K562 (cell line): Measurements from ENCODE around the gene TCEANC. TPM values are rescaled to one million over a fixed set of nuclear protein-coding genes. Genes with fewer than 3 reads are reported as not detected.

ENCODE experiments used
- BCL6 ChIP-seq: fragments of 250-450 bp; sonication (Bioruptor Pico); IDR thresholded peaks from 2 replicates; pipeline ENCODE4 v1.4.0; 2020
- EZH2 ChIP-seq: IDR thresholded peaks from 2 replicates; pipeline ENCODE4 v1.6.1; 2012; ENCODE audit warnings: low read depth, mild to moderate bottlenecking, inconsistent platforms, low read length, borderline replicate concordance
- GATA2 ChIP-seq: sonication (generic); formaldehyde crosslinking; IDR thresholded peaks from 2 replicates; pipeline ENCODE4 v1.4.0; 2020; ENCODE audit warnings: mild to moderate bottlenecking, missing genetic modification reagents
- MECOM ChIP-seq: fragments of 250-450 bp; sonication (Bioruptor Pico); IDR thresholded peaks from 2 replicates; pipeline ENCODE4 v1.8.0; 2022; ENCODE audit warnings: inconsistent platforms
- NR2C1 ChIP-seq, 2 experiments: fragments of 450-650 bp; IDR thresholded peaks; 2 replicates each; pipeline ENCODE4 v1.6.1; 2017; ENCODE audit warnings: mild to moderate bottlenecking in 2 of 2, antibody characterized with exemption in 1 of 2, inconsistent platforms in 1 of 2, missing compliant biosample characterization in 1 of 2, missing genetic modification characterization in 1 of 2
- NUFIP1 ChIP-seq: fragments of 450-650 bp; IDR thresholded peaks from 2 replicates; pipeline ENCODE4 v1.6.1; 2018; ENCODE audit not compliant: partially characterized antibody
- RBM39 ChIP-seq: fragments of 200-400 bp; formaldehyde crosslinking; optimal IDR thresholded peaks from 2 replicates; pipeline ENCODE3; 2018; ENCODE audit warnings: low read depth, low read length
- SNIP1 ChIP-seq: fragments of 450-650 bp; IDR thresholded peaks from 2 replicates; pipeline ENCODE4 v1.7.1; 2017; ENCODE audit warnings: low read depth, mild to moderate bottlenecking
- ZNF584 ChIP-seq: fragments of 200-800 bp; sonication (Bioruptor generic); IDR thresholded peaks from 2 replicates; pipeline ENCODE4 v1.6.1; 2016; ENCODE audit warnings: low read depth, mild to moderate bottlenecking, missing genetic modification characterization, missing compliant biosample characterization
- polyA plus RNA-seq, 8 experiments: library from polyadenylated mRNA; depleted of rRNA in 4 of 8; stranded (reverse) in 5 of 8; unstranded in 3 of 8; fragments of >200 nt; fragmentation: Nextera tagmentation in 2 of 8; fragmentation: Illumina TruSeq in 1 of 8; extraction: Ambion mirVana in 2 of 8; extraction: Trizol in 1 of 8; gene quantifications; 2 replicates each; pipeline versions ENCODE4 v1.2.1 to v1.2.3, GENCODE V29; 2011 to 2014; ENCODE audit warnings: inconsistent platforms in 1 of 8, missing spikeins in 1 of 8
- total RNA-seq, 7 experiments: library from RNA; depleted of rRNA in 6 of 7; stranded (reverse); fragments of >200 nt in 6 of 7; fragmentation: Illumina TruSeq in 2 of 7; extraction: Trizol in 2 of 7; gene quantifications; 2 replicates each; pipeline versions ENCODE4 v1.2.1 to v1.2.3, GENCODE V29; 2011 to 2021; ENCODE audit warnings: low replicate concordance in 1 of 7
- TF ChIP-seq, protein P1 (sequence below), 2 experiments: IDR thresholded peaks in 1 of 2; conservative IDR thresholded peaks in 1 of 2; 2 replicates each; pipeline ENCODE4 v1.6.1; 2016; ENCODE audit warnings: low read depth in 2 of 2, mild to moderate bottlenecking in 1 of 2, missing compliant biosample characterization in 1 of 2, missing genetic modification characterization in 1 of 2, moderate library complexity in 1 of 2
- TF ChIP-seq, protein P2 (sequence below), 2 experiments: fragments of 450-650 bp in 1 of 2; sonication (generic) in 1 of 2; formaldehyde crosslinking in 1 of 2; IDR thresholded peaks in 1 of 2; conservative IDR thresholded peaks in 1 of 2; 2 replicates each; pipeline versions ENCODE4 v1.6.1 to v1.8.1; 2016 to 2023; ENCODE audit warnings: mild to moderate bottlenecking in 2 of 2, moderate library complexity in 2 of 2, inconsistent platforms in 1 of 2, missing genetic modification reagents in 1 of 2
- TF ChIP-seq, protein P3 (sequence below): fragments of 450-650 bp; IDR thresholded peaks from 2 replicates; pipeline ENCODE4 v1.6.1; 2017; ENCODE audit warnings: antibody characterized with exemption, mild to moderate bottlenecking
- TF ChIP-seq, protein P4 (sequence below): fragments of 250-450 bp; sonication (Bioruptor Pico); IDR thresholded peaks from 2 replicates; pipeline ENCODE4 v1.4.0; 2020; ENCODE audit warnings: mild to moderate bottlenecking, moderate library complexity, borderline replicate concordance
- TF ChIP-seq, protein P5 (sequence below): fragments of 450-650 bp; IDR thresholded peaks from 2 replicates; pipeline ENCODE4 v1.6.1; 2017; ENCODE audit warnings: antibody characterized with exemption

Gene TCEANC
- total and polyA plus RNA-seq, 9 of the 15 experiments (the other 6 are each of a cell fraction or from before 2014, with no cell fraction given), result 1.2 to 2.8 (median 2.0) TPM

DNA sequence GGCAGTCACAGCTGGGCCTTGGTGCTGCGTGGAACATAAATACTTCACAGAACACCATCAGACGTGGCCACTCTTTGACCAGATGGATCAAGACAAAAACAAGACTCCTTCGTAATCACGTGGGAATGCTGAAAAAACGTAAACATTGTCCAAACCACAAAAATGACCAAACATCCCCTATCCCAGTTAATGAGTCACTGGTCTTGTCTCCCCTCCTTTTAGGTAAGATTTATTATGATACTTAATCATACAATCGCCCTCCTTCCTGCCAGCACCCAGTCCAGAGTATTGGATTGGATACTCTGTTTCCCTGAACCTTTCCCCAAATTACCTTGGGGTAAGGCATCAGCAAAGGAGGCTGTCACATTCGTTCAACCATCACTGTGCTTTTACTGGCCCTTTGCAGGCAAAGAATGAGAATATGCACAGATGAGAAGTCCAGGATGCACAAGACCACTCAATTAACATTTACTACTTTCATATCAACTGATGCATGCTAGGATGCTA lies 601 bp upstream of the TCEANC start (continued):
- TF ChIP-seq GATA2 (CRISPR knock-in tag) (no peak), MECOM (CRISPR knock-in tag) (no peak), SNIP1 (no peak), NUFIP1 (no peak), NR2C1 (IDR thresholded peaks at IDR 0.05) (no peak), NR2C1 (tag; IDR thresholded peaks at IDR 0.05) (no peak), BCL6 (CRISPR knock-in tag) (no peak), ZNF584 (CRISPR knock-in tag) (no peak), EZH2 (no peak), RBM39 (no peak)
- TF ChIP-seq, protein P1, sequence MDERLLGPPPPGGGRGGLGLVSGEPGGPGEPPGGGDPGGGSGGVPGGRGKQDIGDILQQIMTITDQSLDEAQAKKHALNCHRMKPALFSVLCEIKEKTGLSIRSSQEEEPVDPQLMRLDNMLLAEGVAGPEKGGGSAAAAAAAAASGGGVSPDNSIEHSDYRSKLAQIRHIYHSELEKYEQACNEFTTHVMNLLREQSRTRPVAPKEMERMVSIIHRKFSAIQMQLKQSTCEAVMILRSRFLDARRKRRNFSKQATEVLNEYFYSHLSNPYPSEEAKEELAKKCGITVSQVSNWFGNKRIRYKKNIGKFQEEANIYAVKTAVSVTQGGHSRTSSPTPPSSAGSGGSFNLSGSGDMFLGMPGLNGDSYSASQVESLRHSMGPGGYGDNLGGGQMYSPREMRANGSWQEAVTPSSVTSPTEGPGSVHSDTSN (CRISPR knock-in tag; IDR thresholded peaks at IDR 0.05; ENCODE audit: low read depth), result no peak
- TF ChIP-seq, protein P1 (tag; conservative IDR thresholded peaks at IDR 0.05; ENCODE audit: low read depth), result peak; percentile 83
- TF ChIP-seq, protein P2, sequence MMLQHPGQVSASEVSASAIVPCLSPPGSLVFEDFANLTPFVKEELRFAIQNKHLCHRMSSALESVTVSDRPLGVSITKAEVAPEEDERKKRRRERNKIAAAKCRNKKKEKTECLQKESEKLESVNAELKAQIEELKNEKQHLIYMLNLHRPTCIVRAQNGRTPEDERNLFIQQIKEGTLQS (IDR thresholded peaks at IDR 0.05), result peak; percentile 75
- TF ChIP-seq, protein P2 (CRISPR knock-in tag; conservative IDR thresholded peaks at IDR 0.05), result no peak
- TF ChIP-seq, protein P3, sequence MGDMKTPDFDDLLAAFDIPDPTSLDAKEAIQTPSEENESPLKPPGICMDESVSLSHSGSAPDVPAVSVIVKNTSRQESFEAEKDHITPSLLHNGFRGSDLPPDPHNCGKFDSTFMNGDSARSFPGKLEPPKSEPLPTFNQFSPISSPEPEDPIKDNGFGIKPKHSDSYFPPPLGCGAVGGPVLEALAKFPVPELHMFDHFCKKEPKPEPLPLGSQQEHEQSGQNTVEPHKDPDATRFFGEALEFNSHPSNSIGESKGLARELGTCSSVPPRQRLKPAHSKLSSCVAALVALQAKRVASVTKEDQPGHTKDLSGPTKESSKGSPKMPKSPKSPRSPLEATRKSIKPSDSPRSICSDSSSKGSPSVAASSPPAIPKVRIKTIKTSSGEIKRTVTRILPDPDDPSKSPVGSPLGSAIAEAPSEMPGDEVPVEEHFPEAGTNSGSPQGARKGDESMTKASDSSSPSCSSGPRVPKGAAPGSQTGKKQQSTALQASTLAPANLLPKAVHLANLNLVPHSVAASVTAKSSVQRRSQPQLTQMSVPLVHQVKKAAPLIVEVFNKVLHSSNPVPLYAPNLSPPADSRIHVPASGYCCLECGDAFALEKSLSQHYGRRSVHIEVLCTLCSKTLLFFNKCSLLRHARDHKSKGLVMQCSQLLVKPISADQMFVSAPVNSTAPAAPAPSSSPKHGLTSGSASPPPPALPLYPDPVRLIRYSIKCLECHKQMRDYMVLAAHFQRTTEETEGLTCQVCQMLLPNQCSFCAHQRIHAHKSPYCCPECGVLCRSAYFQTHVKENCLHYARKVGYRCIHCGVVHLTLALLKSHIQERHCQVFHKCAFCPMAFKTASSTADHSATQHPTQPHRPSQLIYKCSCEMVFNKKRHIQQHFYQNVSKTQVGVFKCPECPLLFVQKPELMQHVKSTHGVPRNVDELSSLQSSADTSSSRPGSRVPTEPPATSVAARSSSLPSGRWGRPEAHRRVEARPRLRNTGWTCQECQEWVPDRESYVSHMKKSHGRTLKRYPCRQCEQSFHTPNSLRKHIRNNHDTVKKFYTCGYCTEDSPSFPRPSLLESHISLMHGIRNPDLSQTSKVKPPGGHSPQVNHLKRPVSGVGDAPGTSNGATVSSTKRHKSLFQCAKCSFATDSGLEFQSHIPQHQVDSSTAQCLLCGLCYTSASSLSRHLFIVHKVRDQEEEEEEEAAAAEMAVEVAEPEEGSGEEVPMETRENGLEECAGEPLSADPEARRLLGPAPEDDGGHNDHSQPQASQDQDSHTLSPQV, result 0 out of 2 replicates have a peak, but pooled peaks have one; percentile 53
- TF ChIP-seq, protein P4, sequence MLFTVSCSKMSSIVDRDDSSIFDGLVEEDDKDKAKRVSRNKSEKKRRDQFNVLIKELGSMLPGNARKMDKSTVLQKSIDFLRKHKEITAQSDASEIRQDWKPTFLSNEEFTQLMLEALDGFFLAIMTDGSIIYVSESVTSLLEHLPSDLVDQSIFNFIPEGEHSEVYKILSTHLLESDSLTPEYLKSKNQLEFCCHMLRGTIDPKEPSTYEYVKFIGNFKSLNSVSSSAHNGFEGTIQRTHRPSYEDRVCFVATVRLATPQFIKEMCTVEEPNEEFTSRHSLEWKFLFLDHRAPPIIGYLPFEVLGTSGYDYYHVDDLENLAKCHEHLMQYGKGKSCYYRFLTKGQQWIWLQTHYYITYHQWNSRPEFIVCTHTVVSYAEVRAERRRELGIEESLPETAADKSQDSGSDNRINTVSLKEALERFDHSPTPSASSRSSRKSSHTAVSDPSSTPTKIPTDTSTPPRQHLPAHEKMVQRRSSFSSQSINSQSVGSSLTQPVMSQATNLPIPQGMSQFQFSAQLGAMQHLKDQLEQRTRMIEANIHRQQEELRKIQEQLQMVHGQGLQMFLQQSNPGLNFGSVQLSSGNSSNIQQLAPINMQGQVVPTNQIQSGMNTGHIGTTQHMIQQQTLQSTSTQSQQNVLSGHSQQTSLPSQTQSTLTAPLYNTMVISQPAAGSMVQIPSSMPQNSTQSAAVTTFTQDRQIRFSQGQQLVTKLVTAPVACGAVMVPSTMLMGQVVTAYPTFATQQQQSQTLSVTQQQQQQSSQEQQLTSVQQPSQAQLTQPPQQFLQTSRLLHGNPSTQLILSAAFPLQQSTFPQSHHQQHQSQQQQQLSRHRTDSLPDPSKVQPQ (CRISPR knock-in tag), result no peak
- TF ChIP-seq, protein P5, sequence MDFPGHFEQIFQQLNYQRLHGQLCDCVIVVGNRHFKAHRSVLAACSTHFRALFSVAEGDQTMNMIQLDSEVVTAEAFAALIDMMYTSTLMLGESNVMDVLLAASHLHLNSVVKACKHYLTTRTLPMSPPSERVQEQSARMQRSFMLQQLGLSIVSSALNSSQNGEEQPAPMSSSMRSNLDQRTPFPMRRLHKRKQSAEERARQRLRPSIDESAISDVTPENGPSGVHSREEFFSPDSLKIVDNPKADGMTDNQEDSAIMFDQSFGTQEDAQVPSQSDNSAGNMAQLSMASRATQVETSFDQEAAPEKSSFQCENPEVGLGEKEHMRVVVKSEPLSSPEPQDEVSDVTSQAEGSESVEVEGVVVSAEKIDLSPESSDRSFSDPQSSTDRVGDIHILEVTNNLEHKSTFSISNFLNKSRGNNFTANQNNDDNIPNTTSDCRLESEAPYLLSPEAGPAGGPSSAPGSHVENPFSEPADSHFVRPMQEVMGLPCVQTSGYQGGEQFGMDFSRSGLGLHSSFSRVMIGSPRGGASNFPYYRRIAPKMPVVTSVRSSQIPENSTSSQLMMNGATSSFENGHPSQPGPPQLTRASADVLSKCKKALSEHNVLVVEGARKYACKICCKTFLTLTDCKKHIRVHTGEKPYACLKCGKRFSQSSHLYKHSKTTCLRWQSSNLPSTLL, result no peak
